Activated CD8-positive, alpha-beta T cell treated with anti-CD3 and anti-CD28 coated beads, Interleukin-2, amount 10 ng/mL, durations not matched to agents 7 days and 5 days (primary cell): ENCODE results near the gene CAMSAP2. TPM values are rescaled to one million over a fixed set of nuclear protein-coding genes. Genes with fewer than 3 reads are reported as not detected.
"Not testable (repeated sequence)": the region's sequence is repeated elsewhere in the genome, so short reads cannot be mapped to it uniquely, and the experiment has no call there.

ENCODE experiments used
- ATAC-seq: fragments of 150-1000 bp; cut with Tn5 transposase; one replicate; pipeline ENCODE4 v1.10.0; 2021; ENCODE audit warnings: moderate library complexity
- CTCF ChIA-PET: fragments of 350-600 bp; sonication (Branson Sonifier 250); formaldehyde crosslinking; loops from one replicate; lab custom pipeline; 2021; ENCODE audit warnings: antibody characterized with exemption; lab: Charles Lee
- POLR2A ChIA-PET: fragments of 350-600 bp; sonication (Branson Sonifier 250); formaldehyde crosslinking; loops from one replicate; lab custom pipeline; 2021; ENCODE audit warnings: antibody characterized with exemption; lab: Charles Lee
- DNase-seq: peaks from one replicate; pipeline ENCODE4 v3.0.0-alpha.2; 2020
- H3K27ac Mint-ChIP-seq: one replicate; pipeline ENCODE4 v1.8.0; 2021; ENCODE audit warnings: mild to moderate bottlenecking, mixed read lengths
- H3K27me3 Mint-ChIP-seq: one replicate; pipeline ENCODE4 v1.8.0; 2021; ENCODE audit warnings: low read depth, mixed read lengths
- H3K36me3 Mint-ChIP-seq: one replicate; pipeline ENCODE4 v1.8.0; 2021; ENCODE audit warnings: low read depth, mixed read lengths
- H3K4me1 Mint-ChIP-seq: one replicate; pipeline ENCODE4 v1.8.0; 2021; ENCODE audit warnings: low read depth, mixed read lengths
- H3K4me3 Mint-ChIP-seq: one replicate; pipeline ENCODE4 v1.8.0; 2021; ENCODE audit warnings: mild to moderate bottlenecking, mixed read lengths
- H3K9me3 Mint-ChIP-seq: one replicate; pipeline ENCODE4 v1.8.0; 2022; ENCODE audit warnings: mixed read lengths; ENCODE audit not compliant: insufficient read depth
- total RNA-seq, 2 experiments: library from RNA; stranded (reverse); gene quantifications; one replicate each; pipeline ENCODE4 v1.2.3, GENCODE V29; 2021

The CAMSAP2 gene
- total RNA-seq, 2 experiments from 2014 or later = 0.13 TPM; not detected in 1

GRCh38 chr1:200774735-200775444 lies 36.2 kb downstream of the CAMSAP2 start:
- Mint-ChIP-seq H3K27me3 (no peaks in the 10 kb centered on the region), H3K4me3 (no peak overlapping the region), H3K9me3 (no peaks in the 10 kb centered on the region), H3K4me1 (no peaks in the 10 kb centered on the region), H3K27ac (no peak overlapping the region), H3K36me3 (no peaks in the 10 kb centered on the region)
- ATAC-seq (no peak), DNase-seq (no peak)
- CTCF ChIA-PET = interaction anchor here (0.7 to 2.5 kb wide), 4 partner anchors 27 to 153 kb away, joined by 3 to 9 read pairs (median 4); no protein-coding TSS in a partner anchor
- POLR2A ChIA-PET = no interaction called here

- POLR2A ChIA-PET = interaction anchor here (0.9 kb wide), 1 partner anchor 154 kb away, joined by 4 read pairs; no protein-coding TSS in a partner anchor
- H3K4me3 Mint-ChIP-seq = no peak overlapping the region
- CTCF ChIA-PET = interaction anchor here (1.2 to 2.5 kb wide), 3 partner anchors 26 to 141 kb away, joined by 3 to 9 read pairs (median 4); no protein-coding TSS in a partner anchor
- no peaks in the 10 kb centered on the region for H3K4me1 Mint-ChIP-seq
- H3K27me3 Mint-ChIP-seq = no peaks in the 10 kb centered on the region
- ATAC-seq (no peak), DNase-seq (no peak)
- no peak overlapping the region for H3K27ac Mint-ChIP-seq
- no peaks in the 10 kb centered on the region for H3K36me3 Mint-ChIP-seq
- no peaks in the 10 kb centered on the region for H3K9me3 Mint-ChIP-seq
Observed at GRCh38 chr1:200775850-200776249, 37.2 kb downstream of the CAMSAP2 start.

- no peak overlapping the region for H3K27ac Mint-ChIP-seq
- H3K4me1 Mint-ChIP-seq = no peaks in the 10 kb centered on the region
- H3K36me3 Mint-ChIP-seq = no peaks in the 10 kb centered on the region
- DNase-seq = no peak
- POLR2A ChIA-PET = interaction anchor here (0.9 kb wide), 1 partner anchor 155 kb away, joined by 4 read pairs; no protein-coding TSS in a partner anchor
- no peak for ATAC-seq
- no peak overlapping the region for H3K4me3 Mint-ChIP-seq
- CTCF ChIA-PET = no interaction called here
- H3K9me3 Mint-ChIP-seq = no peaks in the 10 kb centered on the region
- H3K27me3 Mint-ChIP-seq = no peaks in the 10 kb centered on the region
Observed at GRCh38 chr1:200776949-200777348, 38.3 kb downstream of the CAMSAP2 start.

- H3K4me1 Mint-ChIP-seq = no peaks in the 10 kb centered on the region
Observed at GRCh38 chr1:200778766-200779165, 40.1 kb downstream of the CAMSAP2 start.

GRCh38 chr1:200779326-200779725 lies 40.6 kb downstream of the CAMSAP2 start:
- no peak for ATAC-seq
- ChIA-PET CTCF (no interaction called here), POLR2A (no interaction called here)
- no peak overlapping the region for H3K27ac Mint-ChIP-seq
- no peaks in the 10 kb centered on the region for H3K27me3 Mint-ChIP-seq
- no peak overlapping the region for H3K4me3 Mint-ChIP-seq
- DNase-seq = no peak
- H3K4me1 Mint-ChIP-seq = no peaks in the 10 kb centered on the region
- H3K36me3 Mint-ChIP-seq = no peaks in the 10 kb centered on the region
- H3K9me3 Mint-ChIP-seq = peaks cover 4% of the 10 kb centered on the region

More at GRCh38 chr1:200778766-200779165, 40.1 kb downstream of the CAMSAP2 start:
- H3K27me3 Mint-ChIP-seq = no peaks in the 10 kb centered on the region
- ChIA-PET CTCF (interaction anchor here (1.0 kb wide), 1 partner anchor 157 kb away, joined by 3 read pairs; no protein-coding TSS in a partner anchor), POLR2A (no interaction called here)
- ATAC-seq (no peak), DNase-seq (no peak)
- H3K9me3 Mint-ChIP-seq = peaks cover 4% of the 10 kb centered on the region
- H3K27ac Mint-ChIP-seq = no peak overlapping the region
- H3K4me3 Mint-ChIP-seq = no peak overlapping the region
- H3K36me3 Mint-ChIP-seq = no peaks in the 10 kb centered on the region

GRCh38 chr1:200780545-200781369 lies 42.1 kb downstream of the CAMSAP2 start:
- no peak overlapping the region for H3K4me3 Mint-ChIP-seq
- H3K36me3 Mint-ChIP-seq = no peaks in the 10 kb centered on the region
- CTCF ChIA-PET = interaction anchor here (0.8 kb wide), 1 partner anchor 23 kb away, joined by 3 read pairs; no protein-coding TSS in a partner anchor
- H3K27me3 Mint-ChIP-seq = no peaks in the 10 kb centered on the region
- H3K9me3 Mint-ChIP-seq = peaks cover 4% of the 10 kb centered on the region
- DNase-seq (no peak), ATAC-seq (no peak)
- POLR2A ChIA-PET = no interaction called here
- H3K4me1 Mint-ChIP-seq = no peaks in the 10 kb centered on the region
- H3K27ac Mint-ChIP-seq = no peak overlapping the region

- ATAC-seq (no peak), DNase-seq (no peak)
- H3K4me3 Mint-ChIP-seq = no peak overlapping the region
- no peaks in the 10 kb centered on the region for H3K27me3 Mint-ChIP-seq
- ChIA-PET CTCF (no interaction called here), POLR2A (no interaction called here)
- H3K36me3 Mint-ChIP-seq = no peaks in the 10 kb centered on the region
- no peaks in the 10 kb centered on the region for H3K4me1 Mint-ChIP-seq
- no peak overlapping the region for H3K27ac Mint-ChIP-seq
- peaks cover 4% of the 10 kb centered on the region for H3K9me3 Mint-ChIP-seq
Observed at GRCh38 chr1:200783926-200784325, 45.2 kb downstream of the CAMSAP2 start.

GRCh38 chr1:200784576-200784975 lies 45.9 kb downstream of the CAMSAP2 start:
- peaks cover 4% of the 10 kb centered on the region for H3K27me3 Mint-ChIP-seq
- H3K27ac Mint-ChIP-seq = no peak overlapping the region
- ATAC-seq (no peak), DNase-seq (no peak)
- H3K9me3 Mint-ChIP-seq = peaks cover 4% of the 10 kb centered on the region
- CTCF ChIA-PET = no interaction called here
- no peaks in the 10 kb centered on the region for H3K36me3 Mint-ChIP-seq
- H3K4me1 Mint-ChIP-seq = no peaks in the 10 kb centered on the region
- no peak overlapping the region for H3K4me3 Mint-ChIP-seq
- POLR2A ChIA-PET = no interaction called here

GRCh38 chr1:200786788-200787187 lies 48.1 kb downstream of the CAMSAP2 start:
- H3K27ac Mint-ChIP-seq = no peak overlapping the region
- no peak for DNase-seq
- H3K27me3 Mint-ChIP-seq = peaks cover 4% of the 10 kb centered on the region
- ATAC-seq = no peak
- ChIA-PET CTCF (interaction anchor here (1.2 kb wide), 1 partner anchor 165 kb away, joined by 4 read pairs; no protein-coding TSS in a partner anchor), POLR2A (no interaction called here)
- no peaks in the 10 kb centered on the region for H3K4me1 Mint-ChIP-seq
- no peak overlapping the region for H3K4me3 Mint-ChIP-seq
- peaks cover 4% of the 10 kb centered on the region for H3K9me3 Mint-ChIP-seq
- H3K36me3 Mint-ChIP-seq = no peaks in the 10 kb centered on the region

- ChIA-PET POLR2A (no interaction called here), CTCF (no interaction called here)
- Mint-ChIP-seq H3K4me1 (no peaks in the 10 kb centered on the region), H3K36me3 (no peaks in the 10 kb centered on the region), H3K4me3 (no peak overlapping the region), H3K9me3 (peaks cover 4% of the 10 kb centered on the region), H3K27me3 (peaks cover 4% of the 10 kb centered on the region), H3K27ac (no peak overlapping the region)
- DNase-seq = no peak
- no peak for ATAC-seq
Observed at GRCh38 chr1:200787896-200788387, 49.2 kb downstream of the CAMSAP2 start.

- H3K27me3 Mint-ChIP-seq, DNase-seq, H3K27ac Mint-ChIP-seq, H3K36me3 Mint-ChIP-seq, ATAC-seq, H3K4me1 Mint-ChIP-seq, H3K4me3 Mint-ChIP-seq, H3K9me3 Mint-ChIP-seq, POLR2A ChIA-PET: not testable (repeated sequence)
- CTCF ChIA-PET = interaction anchor here (2.1 kb wide), 1 partner anchor 169 kb away, joined by 8 read pairs; no protein-coding TSS in a partner anchor
Observed at GRCh38 chr1:200791012-200791411, 52.3 kb downstream of the CAMSAP2 start.
